Gastroesophageal sphincter (tissue), 3 donors: Measurements from ENCODE around the gene FYN.

ENCODE experiments used
- CTCF ChIP-seq, 4 experiments: fragments of 200-600 bp in 2 of 4; fragments of 450-650 bp in 2 of 4; sonication (generic) in 1 of 4; IDR thresholded peaks; one replicate each; pipeline ENCODE4 v1.5.1; 2017 to 2019; ENCODE audit warnings: antibody characterized with exemption in 4 of 4, mild to moderate bottlenecking in 2 of 4, moderate library complexity in 2 of 4
- EP300 ChIP-seq: sonication (generic); formaldehyde crosslinking; IDR thresholded peaks from one replicate; pipeline ENCODE4 v1.6.1; 2017; ENCODE audit warnings: antibody characterized with exemption, mild to moderate bottlenecking
- POLR2A ChIP-seq, 2 donors: fragments of 450-650 bp; IDR thresholded peaks; one replicate each; pipeline ENCODE4 v1.6.1; 2017; ENCODE audit warnings: antibody characterized with exemption in 2 of 2, mild to moderate bottlenecking in 2 of 2, moderate library complexity in 1 of 2
- POLR2AphosphoS5 ChIP-seq: sonication (generic); formaldehyde crosslinking; IDR thresholded peaks from one replicate; pipeline ENCODE4 v1.6.1; 2017; ENCODE audit warnings: antibody characterized with exemption

GRCh38 chr6:111688331-111688730 lies 184.9 kb downstream of the FYN start:
- TF ChIP-seq CTCF (IDR thresholded peaks at IDR 0.05) (no peak), POLR2A (IDR thresholded peaks at IDR 0.05) (no peak), POLR2AphosphoS5 (no peak), EP300 (no peak)
